HG02759 (cell line): ENCODE measurements around the gene EHMT1.
"Not testable (repeated sequence)": the region's sequence is repeated elsewhere in the genome, so short reads cannot be mapped to it uniquely, and the experiment has no call there.

Experiments used
- ATAC-seq: cut with Tn5 transposase; IDR thresholded peaks from one replicate; pipeline ENCODE4 v1.9.1; 2021; ENCODE audit warnings: mild to moderate bottlenecking, moderate library complexity; ENCODE audit not compliant: unreplicated experiment

EHMT1 gene

DNA sequence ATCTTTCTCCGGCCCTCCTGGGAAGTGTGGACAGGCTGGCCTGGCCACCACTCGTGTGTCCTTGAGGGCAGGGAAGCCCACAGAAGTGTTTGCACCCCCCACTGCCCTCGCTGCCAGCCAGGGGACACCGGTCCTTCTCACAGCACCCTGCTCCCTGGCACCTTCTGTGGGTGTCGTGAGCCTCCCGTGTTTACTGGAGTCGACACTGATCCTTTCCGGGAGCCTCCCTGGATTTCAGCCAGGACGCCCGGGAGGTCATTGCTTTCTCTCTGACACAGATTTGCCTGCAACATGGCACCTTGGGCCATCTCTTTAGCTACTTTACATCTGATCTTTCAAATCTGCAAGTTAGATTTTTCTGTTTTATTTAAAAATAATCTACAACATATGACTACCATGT, 138.3 kb downstream of the EHMT1 start:
- ATAC-seq, result no peak

DNA sequence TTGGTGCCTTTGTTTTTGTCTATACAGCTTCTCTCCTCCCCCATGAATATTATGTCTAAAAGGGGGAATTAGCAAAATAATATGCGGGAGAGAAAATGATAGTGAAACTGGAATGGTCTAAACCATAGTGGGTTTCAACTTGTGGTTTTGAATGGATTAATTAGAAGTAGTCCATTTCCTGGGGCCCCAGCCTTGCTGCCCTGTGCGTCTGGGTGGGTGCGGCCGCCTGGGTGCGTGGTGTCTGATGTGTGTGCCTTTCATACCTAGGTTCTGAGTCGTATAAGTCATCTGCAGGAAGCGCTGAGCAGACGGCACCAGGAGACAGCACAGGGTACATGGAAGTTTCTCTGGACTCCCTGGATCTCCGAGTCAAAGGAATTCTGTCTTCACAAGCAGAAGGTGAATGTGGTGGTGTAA, 138.8 kb downstream of the EHMT1 start:
- no peak for ATAC-seq

DNA sequence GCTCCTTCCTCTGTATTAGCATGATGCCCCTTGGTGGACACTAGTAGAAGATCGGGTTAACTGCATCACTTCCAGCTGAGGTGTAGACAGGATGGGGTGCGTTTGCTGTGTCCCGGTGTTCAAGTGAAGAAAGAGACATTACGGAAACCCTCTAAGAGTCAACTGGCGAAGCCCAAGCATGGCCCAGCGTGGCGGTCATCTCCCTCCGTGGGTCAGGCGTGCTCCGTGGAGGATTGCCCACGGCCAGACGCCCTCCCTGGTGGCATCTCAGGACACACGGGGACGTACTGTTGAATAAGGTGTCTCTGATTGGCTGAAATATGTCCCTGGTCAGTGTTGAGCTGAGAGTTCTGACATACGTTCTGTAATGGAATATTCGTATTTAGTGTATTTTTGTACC, 139.3 kb downstream of the EHMT1 start:
- ATAC-seq, result no peak

DNA sequence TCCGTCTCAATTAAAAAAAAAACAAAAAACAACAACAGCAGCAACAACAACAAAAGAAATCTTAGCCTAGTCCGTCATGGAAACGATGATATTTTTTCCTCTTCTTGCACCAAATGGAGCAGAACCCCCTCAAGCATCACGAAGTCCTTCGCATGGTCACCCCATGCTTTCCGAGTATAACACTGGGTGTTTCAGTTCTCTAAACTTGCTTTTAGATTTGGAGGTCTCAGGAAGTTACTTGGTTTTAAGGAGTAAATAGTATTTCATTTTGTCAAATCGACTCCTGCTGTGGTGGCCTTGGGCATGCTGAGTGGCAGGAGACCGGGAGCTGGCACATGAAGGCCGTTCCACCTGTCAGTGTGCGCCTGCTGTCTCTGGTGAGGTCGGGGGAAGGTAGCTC, 140.3 kb downstream of the EHMT1 start:
- ATAC-seq, result no peak

DNA sequence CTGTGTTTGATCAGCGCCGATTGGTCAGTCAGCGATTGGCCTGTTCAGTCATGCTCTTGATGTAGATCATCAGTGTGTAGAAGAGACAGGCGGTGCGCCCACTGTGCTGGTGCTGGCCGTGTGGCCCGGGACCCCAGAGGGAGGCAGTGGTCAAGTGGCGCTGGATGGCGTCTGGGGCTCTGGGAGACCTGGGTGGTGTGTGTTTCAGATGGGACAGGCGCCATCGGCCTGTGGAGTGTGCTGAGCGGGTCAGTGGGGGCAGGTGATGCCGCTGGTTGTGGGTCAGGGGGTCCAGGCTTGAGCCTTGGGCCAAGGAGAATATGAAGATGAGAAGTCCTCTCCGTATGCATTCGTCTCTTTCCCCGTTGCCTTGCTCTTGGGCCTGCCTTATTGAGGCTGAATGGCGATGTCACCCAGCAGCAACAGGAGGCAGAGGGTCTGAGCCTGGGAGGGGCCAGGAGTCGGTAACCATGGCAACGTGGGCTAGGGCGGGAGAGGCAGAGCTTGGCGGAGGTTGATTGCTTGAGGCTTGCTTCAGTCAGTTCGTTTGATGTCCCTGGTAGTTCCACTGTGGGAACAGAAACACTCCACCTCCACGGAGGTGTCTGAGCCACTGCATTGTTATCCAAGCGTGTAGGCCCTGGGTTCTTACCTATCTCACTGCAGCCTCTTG, 141.0 kb downstream of the EHMT1 start:
- ATAC-seq, result no peak

DNA sequence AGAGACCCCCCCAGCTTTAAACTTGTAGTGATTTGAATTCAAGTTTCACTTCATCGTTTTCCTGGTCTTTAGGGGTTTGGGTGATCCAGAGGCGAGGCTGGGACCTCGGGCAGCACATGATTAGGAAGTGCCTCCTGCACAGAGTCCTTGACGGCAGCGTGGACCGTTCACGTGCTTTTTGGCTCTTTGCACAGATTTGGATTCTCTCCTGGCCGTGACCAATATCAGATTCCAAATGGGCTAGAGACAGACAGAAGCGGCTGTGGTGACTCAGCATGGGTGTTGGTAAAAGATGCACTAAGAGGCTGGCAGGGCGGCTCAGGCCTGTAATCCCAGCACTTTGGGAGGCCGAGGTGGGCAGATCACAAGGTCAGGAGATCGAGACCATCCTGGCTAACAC, 141.6 kb downstream of the EHMT1 start:
- no peak for ATAC-seq

DNA sequence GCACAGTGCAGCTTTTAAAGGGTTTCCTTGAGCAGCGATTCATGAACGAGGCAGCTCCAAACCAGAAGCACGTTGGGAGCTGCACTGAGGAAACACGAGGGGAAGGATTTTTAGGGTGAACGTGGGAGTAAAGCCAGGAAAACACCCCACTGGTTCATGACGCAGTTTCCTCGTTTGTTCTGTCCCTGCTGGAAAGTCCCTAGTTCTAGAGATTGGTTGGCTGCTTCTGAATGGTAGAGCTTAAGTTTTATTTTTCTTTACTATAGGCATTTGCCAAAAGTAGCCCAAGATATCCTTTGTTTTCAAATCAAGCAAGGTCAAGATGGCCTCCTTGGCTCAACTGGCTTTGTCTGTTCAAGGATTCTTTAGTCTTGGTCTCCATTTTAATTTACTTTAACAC, 142.2 kb downstream of the EHMT1 start:
- ATAC-seq, result no peak

DNA sequence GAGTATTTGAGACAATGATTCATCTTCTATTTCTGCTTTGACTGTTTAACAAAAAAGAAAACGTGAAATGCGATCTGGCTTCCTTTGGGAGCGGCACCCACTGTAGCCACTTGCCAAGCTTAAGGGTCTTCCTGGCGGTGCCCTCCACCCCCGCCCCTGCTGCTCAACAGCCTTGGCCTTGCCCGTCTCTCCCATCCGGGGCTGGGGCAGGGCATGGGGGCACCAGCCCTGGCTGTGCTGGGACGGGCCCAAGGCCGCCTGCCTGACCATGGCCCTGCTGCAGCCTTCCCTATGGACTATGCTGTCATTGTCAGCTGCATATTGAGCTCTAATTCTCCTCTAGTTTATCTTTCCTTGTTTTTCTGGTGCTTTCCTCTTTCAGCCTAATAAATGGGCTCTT, 143.0 kb downstream of the EHMT1 start:
- ATAC-seq, result no peak

DNA sequence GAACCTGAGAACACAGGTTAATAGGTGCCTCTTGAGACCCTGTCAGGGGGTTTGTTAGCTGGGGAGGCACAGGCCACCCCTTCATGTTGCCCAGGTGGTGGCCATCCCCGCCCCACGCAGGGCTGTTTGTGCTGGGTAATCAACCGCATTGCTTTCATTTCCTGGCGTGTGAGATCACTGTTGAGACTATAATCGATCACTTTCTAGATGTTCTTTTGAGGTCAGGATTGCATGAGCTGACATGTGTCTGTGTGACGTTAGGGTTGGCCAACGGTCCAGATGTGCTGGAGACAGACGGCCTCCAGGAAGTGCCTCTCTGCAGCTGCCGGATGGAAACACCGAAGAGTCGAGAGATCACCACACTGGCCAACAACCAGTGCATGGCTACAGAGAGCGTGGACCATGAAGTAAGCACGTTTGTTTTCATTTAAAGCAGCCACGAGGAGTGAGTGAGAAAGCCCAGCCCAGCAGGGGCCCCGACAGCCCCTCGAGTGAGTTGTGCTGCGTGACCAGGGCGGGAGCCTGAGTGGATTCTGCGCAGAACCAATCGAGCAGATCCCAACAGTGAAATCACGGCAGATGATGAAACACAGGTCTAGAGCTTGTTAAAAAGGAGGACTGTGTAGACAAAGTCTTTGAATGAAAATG, 143.7 kb downstream of the EHMT1 start:
- ATAC-seq, result peak; percentile 70

DNA sequence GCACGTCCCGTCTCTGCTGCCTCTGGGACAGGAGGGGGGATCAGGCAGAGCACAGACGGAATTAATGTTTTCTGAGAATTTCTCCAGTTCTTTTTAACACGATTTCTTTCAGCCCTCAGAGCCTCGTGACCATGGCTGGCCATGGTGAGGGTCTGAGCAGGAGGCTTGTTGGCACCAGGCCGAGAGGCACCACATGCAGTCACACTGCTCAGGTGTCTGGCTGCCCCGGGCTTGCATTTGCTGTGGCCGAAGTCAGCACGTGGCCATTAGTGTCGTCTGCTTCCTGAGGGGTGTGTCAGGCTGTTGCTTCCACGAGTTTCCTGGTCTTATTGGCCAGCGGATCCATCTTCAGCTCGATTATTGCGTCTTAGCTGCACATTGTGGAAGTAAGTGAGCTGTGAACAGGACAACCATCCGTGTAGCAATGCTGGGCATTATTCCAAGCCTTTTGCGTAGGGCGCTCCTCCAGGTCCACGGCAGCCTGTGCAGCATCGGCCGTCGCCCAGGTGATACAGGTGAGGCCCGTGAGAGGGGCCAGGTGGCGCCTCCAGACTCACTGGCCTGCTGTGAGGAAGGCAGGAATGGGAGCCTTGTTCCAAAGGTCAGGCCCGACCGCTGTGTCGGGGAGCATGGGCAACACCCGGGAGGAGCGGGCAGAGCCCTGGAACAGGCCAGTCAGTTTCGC, 144.6 kb downstream of the EHMT1 start:
- ATAC-seq, result no peak

DNA sequence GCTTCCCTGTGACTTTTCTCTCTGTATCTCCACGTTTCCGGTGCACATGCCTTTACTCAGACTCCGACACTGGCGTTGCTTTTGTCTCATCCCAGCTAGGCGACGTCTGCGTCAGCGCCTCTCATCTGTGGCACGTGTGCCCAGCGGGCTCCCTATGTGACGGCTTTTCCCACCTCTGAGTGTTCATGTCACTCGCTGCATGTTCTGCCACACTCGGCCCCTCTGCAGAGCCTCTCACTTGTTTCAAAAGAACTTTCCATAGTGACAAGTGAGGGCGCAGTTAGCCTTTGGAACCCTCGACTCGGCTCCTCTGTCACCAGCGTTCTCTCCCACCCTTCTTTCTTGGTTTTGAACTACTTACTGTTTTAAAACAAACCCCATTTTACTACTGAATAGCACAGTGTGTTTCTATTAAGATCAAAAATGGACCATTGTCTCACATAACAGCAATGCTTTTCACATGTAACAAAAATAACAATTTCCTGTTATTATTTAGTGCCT, 145.4 kb downstream of the EHMT1 start:
- no peak for ATAC-seq

DNA sequence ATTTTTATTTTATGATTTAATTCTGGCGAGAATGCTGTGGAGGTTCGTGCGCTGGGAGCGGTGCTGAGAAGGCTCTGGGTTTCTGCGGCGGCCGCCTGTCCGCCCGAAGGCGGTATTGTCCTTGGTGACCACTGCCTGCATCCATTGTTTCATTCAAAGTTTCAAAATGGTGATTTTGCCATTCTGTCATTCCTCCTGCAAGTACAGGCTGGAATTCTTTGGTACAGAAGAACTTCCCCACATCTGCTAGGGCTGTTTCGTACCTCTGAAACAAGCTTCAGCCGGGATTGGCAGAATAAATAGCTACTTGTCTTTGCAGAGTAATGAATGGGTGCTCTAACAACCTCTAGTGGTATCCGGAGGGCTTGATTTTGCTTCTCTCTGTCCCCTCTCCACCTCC, 146.2 kb downstream of the EHMT1 start:
- no peak for ATAC-seq

DNA sequence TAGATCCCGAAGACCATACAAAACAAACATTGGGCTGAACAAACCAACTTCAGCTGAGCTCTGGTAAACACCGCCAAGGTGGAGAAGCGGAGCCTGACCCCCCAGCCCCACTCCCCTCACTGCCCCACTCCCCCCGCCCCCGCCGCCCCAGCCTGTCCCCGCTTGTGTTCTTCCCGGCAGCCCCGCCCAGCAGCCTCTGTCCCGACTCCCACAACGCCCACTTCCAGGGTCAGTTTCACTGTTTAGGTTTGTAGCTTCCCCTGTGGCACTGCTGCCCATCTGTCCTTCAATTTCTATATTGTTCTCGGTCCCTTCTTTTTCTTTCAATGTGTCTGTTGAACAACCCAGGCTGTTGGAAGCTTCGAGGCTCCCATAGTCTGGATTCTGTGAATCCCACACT, 146.7 kb downstream of the EHMT1 start:
- no peak for ATAC-seq

DNA sequence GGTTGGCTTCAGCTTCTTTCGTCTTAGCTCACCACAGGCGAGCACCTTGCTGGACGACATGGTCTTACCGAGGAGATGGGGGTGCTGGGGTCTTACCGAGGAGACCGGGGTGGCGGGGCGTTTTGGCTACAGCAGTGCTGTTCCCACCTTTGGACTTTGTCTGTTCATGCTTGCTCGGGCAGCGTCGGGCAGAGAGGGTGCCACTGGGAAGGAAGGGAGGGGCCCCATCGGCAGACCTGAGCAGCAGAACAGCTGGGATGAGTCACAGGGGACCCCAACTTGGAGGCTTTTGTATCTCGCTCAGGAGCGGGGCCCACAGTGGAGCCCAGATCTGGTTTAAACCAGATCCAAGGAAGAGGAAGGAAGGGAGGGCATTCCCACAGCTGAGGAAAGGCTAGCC, 152.8 kb downstream of the EHMT1 start:
- no peak for ATAC-seq

DNA sequence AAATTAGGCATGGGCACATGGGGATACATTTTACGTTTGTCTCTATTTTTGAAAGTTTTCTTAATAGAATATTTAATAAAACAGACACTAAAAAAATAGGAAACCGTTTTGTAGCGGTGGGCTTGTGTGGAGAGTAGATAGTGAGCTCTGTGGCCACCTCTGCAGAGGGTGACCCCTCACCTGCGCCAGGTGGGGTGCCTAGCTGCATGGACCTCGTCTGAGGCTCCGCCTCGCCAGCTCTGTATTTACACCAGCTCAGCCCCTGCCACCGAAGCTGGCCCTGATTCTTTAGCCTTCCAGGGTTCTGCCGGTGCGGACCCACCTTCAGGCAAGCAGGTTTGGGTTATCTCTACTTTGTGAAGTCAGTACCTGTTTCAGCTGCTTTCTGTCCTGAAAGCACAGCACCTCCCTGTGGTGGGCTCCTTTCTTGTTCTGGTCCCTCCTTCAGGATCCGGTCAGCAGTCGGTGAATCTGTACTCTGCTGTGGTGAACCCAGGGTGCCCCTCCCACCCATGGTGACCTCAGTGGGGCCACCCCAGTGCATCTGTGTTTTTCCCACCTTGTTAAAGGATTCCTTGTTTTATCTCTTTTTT, 153.6 kb downstream of the EHMT1 start:
- no peak for ATAC-seq

DNA sequence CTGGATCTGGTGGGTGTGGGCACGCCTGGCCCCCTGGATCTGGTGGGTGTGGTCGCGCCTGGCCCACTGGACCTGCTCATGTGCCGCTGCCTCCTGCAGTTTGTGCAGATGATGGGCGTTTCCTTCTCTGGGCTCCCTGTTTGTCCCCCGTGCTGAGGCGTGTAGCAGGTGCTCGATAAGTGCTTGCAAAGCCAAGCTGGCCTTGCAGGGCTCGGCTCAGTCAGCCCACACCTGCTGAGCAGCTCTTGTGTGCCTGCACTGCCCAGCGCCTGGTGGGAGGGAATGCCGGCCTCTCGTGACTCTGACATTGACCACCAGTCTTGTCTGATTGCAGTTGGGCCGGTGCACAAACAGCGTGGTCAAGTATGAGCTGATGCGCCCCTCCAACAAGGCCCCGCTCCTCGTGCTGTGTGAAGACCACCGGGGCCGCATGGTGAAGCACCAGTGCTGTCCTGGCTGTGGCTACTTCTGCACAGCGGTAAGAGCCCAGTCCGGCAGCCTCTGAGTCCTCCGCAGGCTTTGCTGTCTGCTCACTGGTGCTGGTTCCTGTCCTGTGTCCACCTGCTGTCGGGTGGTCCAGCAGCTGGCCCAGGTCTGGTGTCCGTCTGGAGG, 156.1 kb downstream of the EHMT1 start:
- no peak for ATAC-seq

DNA sequence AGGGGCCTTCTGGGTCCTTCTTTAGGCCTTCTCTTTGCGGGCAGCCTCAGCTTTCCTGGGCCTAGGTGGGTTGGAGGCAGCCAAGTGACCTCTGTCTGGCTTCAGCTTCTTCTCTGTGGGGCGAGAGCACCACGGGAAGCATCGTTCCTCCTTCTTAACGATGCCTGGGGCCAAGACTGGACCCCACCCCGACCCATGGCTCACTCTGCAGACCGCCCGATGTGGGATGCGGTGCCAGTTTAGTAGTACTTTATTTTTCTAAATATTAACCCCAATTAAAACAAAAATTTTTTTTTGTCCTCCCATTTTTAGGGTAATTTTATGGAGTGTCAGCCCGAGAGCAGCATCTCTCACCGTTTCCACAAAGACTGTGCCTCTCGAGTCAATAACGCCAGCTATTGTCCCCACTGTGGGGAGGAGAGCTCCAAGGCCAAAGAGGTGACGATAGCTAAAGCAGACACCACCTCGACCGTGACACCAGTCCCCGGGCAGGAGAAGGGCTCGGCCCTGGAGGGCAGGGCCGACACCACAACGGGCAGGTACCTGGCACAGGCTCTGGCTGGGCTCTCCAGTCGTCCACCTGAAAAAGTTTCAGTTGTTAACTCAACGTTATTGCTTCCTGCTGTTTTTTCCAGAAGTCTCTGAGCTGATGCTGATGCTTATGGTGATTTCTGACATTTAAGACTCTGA, 157.6 kb downstream of the EHMT1 start:
- no peak for ATAC-seq

DNA sequence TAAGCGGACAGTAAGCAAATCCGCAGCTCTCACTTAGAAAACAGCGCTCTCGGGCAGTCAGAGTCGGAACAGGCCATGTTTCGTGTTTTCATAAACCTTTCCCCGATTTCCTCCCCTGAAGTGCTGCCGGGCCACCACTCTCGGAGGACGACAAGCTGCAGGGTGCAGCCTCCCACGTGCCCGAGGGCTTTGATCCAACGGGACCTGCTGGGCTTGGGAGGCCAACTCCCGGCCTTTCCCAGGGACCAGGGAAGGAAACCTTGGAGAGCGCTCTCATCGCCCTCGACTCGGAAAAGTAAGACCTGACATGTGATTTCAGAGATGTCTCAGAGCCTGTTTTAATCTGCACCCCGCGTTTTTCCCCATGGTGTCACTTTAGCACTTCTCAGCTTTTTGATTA, 159.0 kb downstream of the EHMT1 start:
- ATAC-seq, result no peak

DNA sequence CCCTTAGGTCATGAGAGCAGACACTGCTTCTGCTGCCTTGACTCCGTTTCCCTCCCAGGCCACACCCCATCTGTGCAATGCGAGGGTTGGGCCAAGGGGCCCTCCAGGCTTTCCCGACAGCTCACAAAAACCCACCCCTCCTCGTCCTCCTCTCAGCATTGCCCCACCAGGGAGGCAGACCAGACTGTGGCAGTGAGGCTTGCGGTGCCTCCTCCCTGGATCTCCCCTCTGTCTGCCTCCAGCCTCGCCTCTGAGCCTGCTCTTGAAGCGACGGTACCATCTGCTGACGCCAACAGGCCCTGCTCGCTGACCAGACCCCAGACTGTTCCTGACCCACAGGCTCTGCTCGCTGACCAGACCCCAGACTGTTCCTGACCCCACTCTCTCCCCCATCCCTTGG, 159.5 kb downstream of the EHMT1 start:
- no peak for ATAC-seq

DNA sequence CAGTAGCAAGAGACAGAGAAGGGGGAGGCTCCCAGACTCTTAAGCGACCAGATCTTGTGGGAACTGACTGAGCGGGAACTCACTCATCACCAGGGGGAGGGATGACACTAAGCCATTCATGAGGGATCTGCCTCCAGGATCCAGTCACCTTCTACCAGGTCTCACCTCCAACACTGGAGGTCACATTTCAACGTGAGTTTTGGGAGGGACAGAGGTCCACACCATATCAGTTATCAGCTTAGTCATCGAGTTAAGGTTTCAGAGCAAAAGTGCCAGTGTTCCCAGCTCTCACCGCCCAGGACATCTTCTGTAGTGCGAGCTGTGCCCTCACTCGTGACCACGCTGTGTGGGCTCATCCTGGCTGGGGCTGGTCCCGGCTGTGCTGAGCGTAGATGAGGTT, 160.1 kb downstream of the EHMT1 start:
- no peak for ATAC-seq

DNA sequence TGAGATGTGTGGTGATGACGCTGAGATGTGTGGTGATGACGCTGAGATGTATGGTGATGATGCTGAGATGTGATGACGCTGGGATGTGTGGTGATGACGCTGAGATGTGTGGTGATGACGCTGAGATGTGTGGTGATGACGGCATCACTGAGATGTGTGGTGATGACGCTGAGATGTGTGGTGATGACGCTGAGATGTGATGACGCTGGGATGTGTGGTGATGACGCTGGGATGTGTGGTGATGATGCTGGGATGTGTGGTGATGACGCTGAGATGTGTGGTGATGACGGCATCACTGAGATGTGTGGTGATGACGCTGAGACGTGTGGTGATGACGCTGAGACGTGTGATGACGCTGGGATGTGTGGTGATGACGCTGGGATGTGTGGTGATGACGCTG, 161.2 kb downstream of the EHMT1 start:
- ATAC-seq, result not testable (repeated sequence)
